Muscle layer of duodenum (tissue), 2 donors: ENCODE measurements around the gene AHRR.

Experiments
- H3K27ac ChIP-seq: one replicate; pipeline ENCODE4 v1.7.0; 2013; ENCODE audit warnings: mild to moderate bottlenecking, low read length
- H3K27me3 ChIP-seq: one replicate; pipeline ENCODE4 v1.7.0; 2013; ENCODE audit warnings: low read depth, mild to moderate bottlenecking, control low read depth, low read length
- H3K36me3 ChIP-seq, 2 donors: one replicate each; pipeline ENCODE4 v1.7.0; 2013; ENCODE audit warnings: low read length in 2 of 2, control low read depth in 1 of 2, mild to moderate bottlenecking in 1 of 2; ENCODE audit not compliant: insufficient read depth in 2 of 2, control insufficient read depth in 1 of 2
- H3K4me1 ChIP-seq, 2 donors: one replicate each; pipeline ENCODE4 v1.7.0; 2013; ENCODE audit warnings: low read length in 2 of 2, mild to moderate bottlenecking in 2 of 2, control low read depth in 1 of 2, moderate library complexity in 1 of 2; ENCODE audit not compliant: insufficient read depth in 2 of 2, control insufficient read depth in 1 of 2
- H3K4me3 ChIP-seq, 2 donors: one replicate each; pipeline ENCODE4 v1.7.0; 2013; ENCODE audit warnings: low read length in 2 of 2, low read depth in 1 of 2, mild to moderate bottlenecking in 1 of 2
- H3K9me3 ChIP-seq, 2 donors: one replicate each; pipeline ENCODE4 v1.7.0; 2013; ENCODE audit warnings: low read length in 2 of 2, control low read depth in 1 of 2, mild to moderate bottlenecking in 1 of 2; ENCODE audit not compliant: control insufficient read depth in 1 of 2
- donor health status: healthy.

AHRR gene

GRCh38 chr5:372556-372995 lies 51.1 kb downstream of the AHRR start:
- Histone ChIP-seq H3K9me3 (no peaks in the 10 kb centered on the region), H3K27me3 (peaks cover 4% of the 10 kb centered on the region), H3K4me3 (no peak overlapping the region), H3K27ac (no peak overlapping the region), H3K4me1 (peaks cover 0 to 11% of the 10 kb centered on the region in 2 donors), H3K36me3 (no peaks in the 10 kb centered on the region)

- Histone ChIP-seq H3K4me1 (peaks cover 0 to 11% of the 10 kb centered on the region in 2 donors), H3K4me3 (no peak overlapping the region), H3K27me3 (peaks cover 4% of the 10 kb centered on the region), H3K27ac (no peak overlapping the region), H3K9me3 (no peaks in the 10 kb centered on the region), H3K36me3 (no peaks in the 10 kb centered on the region)
Measured at GRCh38 chr5:372996-373709, 51.6 kb downstream of the AHRR start.

GRCh38 chr5:373710-374602 lies 52.4 kb downstream of the AHRR start:
- no peaks in the 10 kb centered on the region for H3K36me3 ChIP-seq
- H3K27me3 ChIP-seq = peaks cover 4% of the 10 kb centered on the region
- H3K4me3 ChIP-seq = peak overlapping the region in 1 of 2 donors; percentile 58
- H3K27ac ChIP-seq = no peak overlapping the region
- peaks cover 0 to 11% of the 10 kb centered on the region in 2 donors for H3K4me1 ChIP-seq
- no peaks in the 10 kb centered on the region for H3K9me3 ChIP-seq

- no peak overlapping the region for H3K4me3 ChIP-seq
- H3K27me3 ChIP-seq = peaks cover 4% of the 10 kb centered on the region
- no peaks in the 10 kb centered on the region for H3K36me3 ChIP-seq
- peaks cover 0 to 11% of the 10 kb centered on the region in 2 donors for H3K4me1 ChIP-seq
- H3K9me3 ChIP-seq = no peaks in the 10 kb centered on the region
- no peak overlapping the region for H3K27ac ChIP-seq
Measured at GRCh38 chr5:374631-375335, 53.3 kb downstream of the AHRR start.

- Histone ChIP-seq H3K27me3 (peaks cover 4% of the 10 kb centered on the region), H3K4me3 (no peak overlapping the region), H3K27ac (no peak overlapping the region), H3K36me3 (no peaks in the 10 kb centered on the region), H3K4me1 (peaks cover 0 to 11% of the 10 kb centered on the region in 2 donors), H3K9me3 (no peaks in the 10 kb centered on the region)
Measured at GRCh38 chr5:375336-375920, 53.9 kb downstream of the AHRR start.

- H3K27me3 ChIP-seq = peaks cover 4% of the 10 kb centered on the region
- H3K4me3 ChIP-seq = no peak overlapping the region
- no peaks in the 10 kb centered on the region for H3K36me3 ChIP-seq
- peaks cover 0 to 7% of the 10 kb centered on the region in 2 donors for H3K9me3 ChIP-seq
- H3K27ac ChIP-seq = no peak overlapping the region
- peaks cover 0 to 11% of the 10 kb centered on the region in 2 donors for H3K4me1 ChIP-seq
Measured at GRCh38 chr5:375921-376798, 54.6 kb downstream of the AHRR start.

GRCh38 chr5:376799-377325 lies 55.3 kb downstream of the AHRR start:
- H3K27ac ChIP-seq = no peak overlapping the region
- no peaks in the 10 kb centered on the region for H3K36me3 ChIP-seq
- H3K27me3 ChIP-seq = peaks cover 4% of the 10 kb centered on the region
- no peak overlapping the region for H3K4me3 ChIP-seq
- peaks cover 0 to 11% of the 10 kb centered on the region in 2 donors for H3K4me1 ChIP-seq
- peaks cover 0 to 7% of the 10 kb centered on the region in 2 donors for H3K9me3 ChIP-seq

GRCh38 chr5:377326-377981 lies 55.9 kb downstream of the AHRR start:
- H3K4me3 ChIP-seq = no peak overlapping the region
- peaks cover 0 to 11% of the 10 kb centered on the region in 2 donors for H3K4me1 ChIP-seq
- peaks cover 0 to 7% of the 10 kb centered on the region in 2 donors for H3K9me3 ChIP-seq
- no peaks in the 10 kb centered on the region for H3K36me3 ChIP-seq
- no peak overlapping the region for H3K27ac ChIP-seq
- H3K27me3 ChIP-seq = peaks cover 4% of the 10 kb centered on the region

GRCh38 chr5:378301-378891 lies 56.9 kb downstream of the AHRR start:
- H3K4me3 ChIP-seq = no peak overlapping the region

More at GRCh38 chr5:378301-378891, 56.9 kb downstream of the AHRR start:
- Histone ChIP-seq H3K27me3 (peaks cover 4% of the 10 kb centered on the region), H3K36me3 (no peaks in the 10 kb centered on the region), H3K9me3 (peaks cover 0 to 7% of the 10 kb centered on the region in 2 donors), H3K27ac (no peak overlapping the region), H3K4me1 (peaks cover 0 to 7% of the 10 kb centered on the region in 2 donors)
